ENCODE results near the gene SRMS. TPM values are rescaled to one million over a fixed set of nuclear protein-coding genes. Genes with fewer than 3 reads are reported as not detected.

Gene SRMS
- polyA plus RNA-seq, 1 donor (not counting 4 experiments of a cell fraction or from before 2014, with no cell fraction given), result 0.10 TPM

- Histone ChIP-seq H3K4me2 (ENCODE audit: control insufficient read depth, extremely low read depth, insufficient read depth, low read depth, low read length) (no peak overlapping the region), H3K9me3 (ENCODE audit: control insufficient read depth, low read depth, low read length) (no peaks in the 10 kb centered on the region)
Observed at GRCh38 chr20:63508072-63508768, 39.3 kb downstream of the SRMS start.

GRCh38 chr20:63507083-63507743, 40.3 kb downstream of the SRMS start:
- Histone ChIP-seq H4K20me1 (ENCODE audit: control insufficient read depth, extremely low read depth, insufficient read depth, low read length) (peaks cover 2% of the 10 kb centered on the region), H3K4me3 (ENCODE audit: control insufficient read depth in 2 of 3, extremely low read depth in 1 of 3, insufficient read depth in 2 of 3, low read depth in 1 of 3, low read length in 3 of 3) (no peak overlapping the region), H3K4me1 (ENCODE audit: control insufficient read depth, extremely low read depth, insufficient read depth, low read length) (no peaks in the 10 kb centered on the region), H2AFZ (ENCODE audit: control insufficient read depth, low read length) (no peak overlapping the region), H3K79me2 (ENCODE audit: control insufficient read depth, insufficient read depth, low read length) (no peaks in the 10 kb centered on the region), H3K9me1 (ENCODE audit: control insufficient read depth, extremely low read depth, insufficient read depth, low read length) (no peaks in the 10 kb centered on the region), H3K9me3 (ENCODE audit: control insufficient read depth, low read depth, low read length) (no peaks in the 10 kb centered on the region), H3K27ac (ENCODE audit: control insufficient read depth, insufficient read depth, low read length) (no peak overlapping the region), H3K27me3 (ENCODE audit: control insufficient read depth, extremely low read depth, insufficient read depth, low read length) (peaks cover 37% of the 10 kb centered on the region), H3K9ac (ENCODE audit: control insufficient read depth, extremely low read depth, insufficient read depth, low read length) (no peak overlapping the region), H3K4me2 (ENCODE audit: control insufficient read depth, extremely low read depth, insufficient read depth, low read depth, low read length) (no peak overlapping the region), H3K36me3 (ENCODE audit: control insufficient read depth in 2 of 2, extremely low read depth in 1 of 2, insufficient read depth in 2 of 2, low read length in 2 of 2) (no peaks in the 10 kb centered on the region)
- DNase-seq (ENCODE audit: low read depth, low spot score), result no peak
- dilution Hi-C loops (cut with MboI; ENCODE audit: extremely low pct_ligation_motif_present, low sequenced_read_pairs), result no loop called here
- FAIRE-seq, result no peak
- TF ChIP-seq CTCF (optimal IDR thresholded peaks at IDR 0.05 in 1 of 3, IDR thresholded peaks at IDR 0.05 in 1 of 3, conservative IDR thresholded peaks at IDR 0.05 in 1 of 3; ENCODE audit: extremely low read depth in 1 of 3, insufficient read depth in 2 of 3, low read length in 3 of 3) (no peak), EZH2 (IDR thresholded peaks at IDR 0.05; ENCODE audit: low read length) (no peak)

More at GRCh38 chr20:63508072-63508768, 39.3 kb downstream of the SRMS start:
- dilution Hi-C loops (cut with MboI; ENCODE audit: extremely low pct_ligation_motif_present, low sequenced_read_pairs), result no loop called here
- no peak for TF ChIP-seq CTCF (optimal IDR thresholded peaks at IDR 0.05 in 1 of 3, IDR thresholded peaks at IDR 0.05 in 1 of 3, conservative IDR thresholded peaks at IDR 0.05 in 1 of 3; ENCODE audit: extremely low read depth in 1 of 3, insufficient read depth in 2 of 3, low read length in 3 of 3)
- TF ChIP-seq EZH2 (IDR thresholded peaks at IDR 0.05; ENCODE audit: low read length), result no peak
- no peaks in the 10 kb centered on the region for H3K79me2 ChIP-seq (ENCODE audit: control insufficient read depth, insufficient read depth, low read length)
- peaks cover 32% of the 10 kb centered on the region for H3K27me3 ChIP-seq (ENCODE audit: control insufficient read depth, extremely low read depth, insufficient read depth, low read length)
- no peak overlapping the region for H3K4me3 ChIP-seq (ENCODE audit: control insufficient read depth in 2 of 3, extremely low read depth in 1 of 3, insufficient read depth in 2 of 3, low read depth in 1 of 3, low read length in 3 of 3)
- no peak overlapping the region for H2AFZ ChIP-seq (ENCODE audit: control insufficient read depth, low read length)
- H3K9me1 ChIP-seq (ENCODE audit: control insufficient read depth, extremely low read depth, insufficient read depth, low read length), result no peaks in the 10 kb centered on the region
- peaks cover 2% of the 10 kb centered on the region for H4K20me1 ChIP-seq (ENCODE audit: control insufficient read depth, extremely low read depth, insufficient read depth, low read length)
- H3K36me3 ChIP-seq (ENCODE audit: control insufficient read depth in 2 of 2, extremely low read depth in 1 of 2, insufficient read depth in 2 of 2, low read length in 2 of 2), result no peaks in the 10 kb centered on the region
- DNase-seq (ENCODE audit: low read depth, low spot score), result no peak
- no peak overlapping the region for H3K9ac ChIP-seq (ENCODE audit: control insufficient read depth, extremely low read depth, insufficient read depth, low read length)
- FAIRE-seq, result no peak
- no peak overlapping the region for H3K27ac ChIP-seq (ENCODE audit: control insufficient read depth, insufficient read depth, low read length)
- H3K4me1 ChIP-seq (ENCODE audit: control insufficient read depth, extremely low read depth, insufficient read depth, low read length), result no peaks in the 10 kb centered on the region
